VCaP (cell line): ENCODE results near the gene TRPV6.

Source experiments
- H3K27ac ChIP-seq: fragments of 450-650 bp; 2 replicates; pipeline ENCODE4 v1.5.1; 2017
- CTCF ChIP-seq: fragments of 450-650 bp; conservative IDR thresholded peaks from 2 replicates; pipeline ENCODE4 v1.5.1; 2017; ENCODE audit warnings: mild to moderate bottlenecking, moderate library complexity

The TRPV6 gene

GRCh38 chr7:142855756-142856564 lies 29.6 kb downstream of the TRPV6 start:
- no peak for TF ChIP-seq CTCF
- peak overlapping the region; percentile 97 for H3K27ac ChIP-seq

- peak overlapping the region; percentile 97 for H3K27ac ChIP-seq
- TF ChIP-seq CTCF: 0 out of 2 replicates have a peak, but pooled peaks have one; percentile 6
These were observed 30.3 kb downstream of the TRPV6 start for GRCh38 chr7:142855114-142855743.

- peak within 1 kb of the TSS; percentile 97 for H3K27ac ChIP-seq
- TF ChIP-seq CTCF: no peak
These were observed 31.0 kb downstream of the TRPV6 start, which contains the start of gene EPHB6 for GRCh38 chr7:142854372-142855113. Gene EPHB6 (plus strand): TSS chr7:142855076. CDS start chr7:142863228, 8,152 bp downstream.

GRCh38 chr7:142853739-142854371 lies 31.7 kb downstream of the TRPV6 start:
- peak overlapping the region; percentile 97 for H3K27ac ChIP-seq

GRCh38 chr7:142851919-142852318 lies 33.6 kb downstream of the TRPV6 start:
- TF ChIP-seq CTCF: 0 out of 2 replicates have a peak, but pooled peaks have one; percentile 15
- no peak overlapping the region for H3K27ac ChIP-seq

More at GRCh38 chr7:142853739-142854371, 31.7 kb downstream of the TRPV6 start:
- peak; percentile 92 for TF ChIP-seq CTCF

GRCh38 chr7:142851269-142851668 lies 34.3 kb downstream of the TRPV6 start:
- no peak for TF ChIP-seq CTCF
- H3K27ac ChIP-seq: no peak overlapping the region
